ENCODE measurements around the gene FRMPD4.

The FRMPD4 gene

DNA sequence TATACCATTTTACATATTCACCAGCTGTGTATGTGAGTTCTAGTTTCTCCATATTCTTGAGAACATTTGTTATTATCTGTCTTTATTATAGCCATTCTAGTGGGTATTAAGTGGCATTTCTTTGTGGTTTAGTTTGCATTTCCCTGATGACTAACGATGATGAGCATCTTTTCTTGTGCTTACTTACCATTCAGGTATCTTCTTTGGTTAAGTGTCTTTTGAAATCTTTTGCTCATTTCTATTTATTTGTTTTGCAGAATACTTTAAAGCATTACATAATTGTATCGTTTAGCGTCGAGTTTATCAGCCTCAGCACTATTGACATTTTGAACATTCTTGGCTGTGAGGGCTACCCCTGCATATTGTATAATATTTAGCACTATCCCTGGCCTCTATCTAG lies 85.4 kb downstream of the FRMPD4 start:
- no peak for DNase-seq

DNA sequence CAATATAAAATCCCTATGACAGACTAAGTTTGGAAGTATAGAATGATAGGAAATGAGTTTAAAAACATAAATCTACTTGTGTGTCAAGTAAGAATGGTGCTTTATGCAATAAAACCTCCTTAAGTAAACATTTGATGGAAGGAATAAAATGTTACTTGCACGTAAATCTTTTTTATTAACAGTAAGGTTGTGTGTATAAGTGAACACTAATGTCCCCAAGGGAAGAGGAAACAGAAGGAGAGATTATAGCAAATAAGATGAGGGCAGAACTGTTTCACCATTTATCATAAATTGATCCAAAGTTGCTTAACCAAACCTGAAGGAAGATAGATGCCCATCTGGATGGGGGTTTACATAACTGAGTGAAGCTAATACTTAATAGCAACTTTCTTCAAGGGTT lies 86.8 kb downstream of the FRMPD4 start:
- no peak for DNase-seq

DNA sequence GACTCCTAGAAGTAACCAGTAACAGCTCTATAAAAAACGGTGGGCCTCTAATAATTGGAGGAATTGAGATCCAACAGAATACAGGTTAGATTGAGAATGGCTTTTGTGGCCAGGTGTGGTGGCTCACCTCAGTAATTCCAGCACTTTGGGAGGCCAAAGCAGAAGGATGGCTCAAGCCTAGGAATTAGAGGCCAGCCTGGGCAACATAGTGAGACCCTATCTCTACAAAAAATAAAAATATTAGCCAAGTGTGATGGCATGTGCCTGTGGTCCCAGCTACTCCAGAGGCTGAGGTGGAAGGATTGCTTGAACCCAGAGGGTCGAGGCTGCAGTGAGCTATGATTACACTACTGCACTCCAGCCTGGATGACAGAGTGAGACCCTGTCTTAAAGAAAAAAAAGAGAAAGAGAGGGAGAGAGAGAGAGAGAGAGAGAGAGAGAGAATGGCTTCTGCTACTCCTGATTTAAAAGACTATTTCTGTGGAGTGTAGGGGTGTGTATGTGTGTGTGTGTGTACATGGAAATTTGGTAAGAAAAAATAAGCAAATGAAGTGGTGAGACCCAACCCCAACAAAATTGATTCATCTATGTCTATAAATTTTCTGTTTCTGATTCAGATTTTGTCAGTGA lies 89.3 kb downstream of the FRMPD4 start:
- no peak for DNase-seq

DNA sequence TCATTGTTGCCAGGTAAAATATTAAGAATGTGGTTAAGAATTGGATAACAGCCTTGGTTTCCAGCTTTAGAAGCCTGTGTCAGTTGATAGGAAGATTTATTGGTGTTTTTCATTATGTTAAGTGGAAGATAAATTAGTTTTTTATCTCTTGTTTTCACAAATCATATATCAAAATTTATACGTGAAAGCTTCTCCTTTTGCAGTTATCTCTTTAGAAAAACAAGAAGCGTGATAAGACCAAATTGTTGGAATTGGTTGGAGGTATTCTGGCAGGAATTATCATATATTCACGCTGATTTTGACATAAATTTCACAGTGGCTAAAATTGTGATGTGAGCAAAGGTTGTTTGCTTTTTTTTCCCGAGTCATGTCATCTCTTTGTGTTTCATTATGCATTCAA lies 90.6 kb downstream of the FRMPD4 start:
- no peak for DNase-seq

DNA sequence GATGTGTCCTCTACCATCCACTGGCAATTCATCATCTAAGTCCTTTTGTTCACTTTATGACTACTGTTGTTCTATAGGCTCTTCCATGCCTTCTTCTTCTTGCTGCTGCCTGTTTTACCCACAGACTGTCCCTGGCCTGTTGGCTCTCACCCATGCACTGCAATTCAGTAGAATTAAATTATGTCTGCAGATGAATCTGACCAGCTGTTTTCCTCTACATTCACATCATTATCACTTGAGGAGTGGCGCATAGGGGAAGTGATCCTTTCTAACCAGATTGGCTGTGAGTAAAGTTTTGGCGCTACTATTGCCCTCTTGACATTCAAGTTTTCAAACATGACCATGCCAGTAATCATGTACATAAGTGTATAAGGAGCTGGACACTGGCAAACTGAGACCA lies 91.7 kb downstream of the FRMPD4 start:
- no peak for DNase-seq

DNA sequence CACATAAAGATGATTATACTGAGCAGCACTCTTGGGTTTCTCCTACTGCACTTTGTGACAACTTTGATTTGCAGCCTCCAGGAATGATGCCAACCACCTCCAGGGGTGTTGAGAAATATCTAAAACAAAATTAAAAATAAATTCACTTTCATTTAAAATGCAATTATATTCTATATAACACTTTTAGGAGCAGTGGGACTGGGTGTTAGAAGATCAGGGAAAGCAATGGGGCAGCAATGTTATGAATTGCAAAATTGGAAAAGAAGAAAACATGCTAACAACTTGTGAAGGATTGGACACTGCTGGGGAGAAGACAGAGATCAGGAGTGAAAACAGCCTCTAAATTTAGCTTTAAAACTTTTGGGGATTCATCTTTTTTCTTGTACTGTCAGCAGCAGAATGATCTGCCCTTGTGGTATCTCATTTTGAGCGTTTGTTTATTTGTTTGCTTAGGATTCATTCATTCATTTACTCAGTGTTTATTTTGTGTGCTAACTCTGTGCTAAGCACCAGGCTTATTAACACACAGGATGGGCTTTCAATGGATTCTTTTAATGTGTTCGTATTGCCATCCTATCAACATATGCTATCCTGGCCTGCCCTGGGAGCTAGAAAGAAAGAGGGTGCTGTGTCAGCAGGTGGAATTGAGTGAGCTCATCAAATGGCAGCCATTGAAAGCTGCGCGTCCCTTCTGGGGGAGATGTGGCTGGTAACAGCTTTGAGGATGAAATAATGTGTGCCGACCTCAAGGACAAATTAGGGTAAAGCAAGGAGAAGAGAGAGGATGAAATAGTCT lies 96.5 kb downstream of the FRMPD4 start:
- DNase-seq: no peak

DNA sequence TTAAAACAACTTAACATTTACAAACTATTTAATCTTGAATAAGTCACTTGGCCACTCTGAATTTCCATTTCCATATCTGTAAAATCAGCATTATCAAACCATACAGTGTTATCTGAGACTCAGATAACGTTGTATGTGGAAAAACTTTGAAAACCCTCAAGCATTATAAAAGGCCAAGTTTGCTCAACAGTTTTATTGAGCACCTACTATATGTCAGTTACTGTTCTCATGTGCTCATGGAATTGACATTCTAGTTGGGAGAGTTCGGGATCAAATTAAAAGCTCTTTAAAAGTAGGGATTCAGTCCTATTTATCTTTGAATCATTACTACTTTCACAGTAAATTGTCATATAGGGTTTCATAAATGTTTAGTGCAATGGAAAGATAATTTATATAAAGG lies 97.9 kb downstream of the FRMPD4 start:
- no peak for DNase-seq

DNA sequence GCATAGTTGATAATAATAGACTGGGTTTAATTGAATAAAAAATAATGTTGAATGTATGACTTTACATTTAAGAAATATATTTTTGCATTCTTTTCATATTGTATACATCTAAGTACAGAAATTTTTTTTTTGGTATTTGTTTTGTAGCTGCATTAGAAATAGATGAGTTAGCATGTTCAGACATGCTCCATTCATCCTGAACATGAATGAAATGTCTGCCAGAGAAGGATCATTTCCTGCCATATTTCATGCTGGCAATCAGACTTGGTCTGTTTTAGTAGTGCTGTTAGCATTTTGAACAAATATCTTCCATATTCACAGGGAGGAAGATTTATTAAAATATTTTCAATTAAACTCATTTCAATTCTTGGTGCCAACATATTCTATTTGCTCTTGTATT lies 98.9 kb downstream of the FRMPD4 start:
- no peak for DNase-seq

DNA sequence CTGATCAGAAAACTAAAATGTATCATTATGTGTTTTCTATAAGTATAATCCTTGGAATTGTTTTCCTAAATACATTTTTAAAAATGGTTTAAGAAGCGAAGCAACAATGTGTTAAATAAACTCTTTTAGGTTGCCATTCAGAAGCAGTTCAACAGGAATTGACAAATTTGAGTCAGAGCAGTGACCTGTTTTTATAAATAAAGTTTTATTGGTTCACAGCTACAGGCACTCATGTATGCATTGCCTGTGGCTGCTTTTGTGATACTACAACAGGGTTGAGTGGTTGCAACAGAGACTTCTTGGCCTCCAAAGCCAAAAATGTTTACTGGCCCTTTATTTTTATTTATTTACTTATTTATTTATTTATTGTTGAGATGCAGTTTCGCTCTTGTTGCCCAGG lies 99.5 kb downstream of the FRMPD4 start:
- no peak for DNase-seq

DNA sequence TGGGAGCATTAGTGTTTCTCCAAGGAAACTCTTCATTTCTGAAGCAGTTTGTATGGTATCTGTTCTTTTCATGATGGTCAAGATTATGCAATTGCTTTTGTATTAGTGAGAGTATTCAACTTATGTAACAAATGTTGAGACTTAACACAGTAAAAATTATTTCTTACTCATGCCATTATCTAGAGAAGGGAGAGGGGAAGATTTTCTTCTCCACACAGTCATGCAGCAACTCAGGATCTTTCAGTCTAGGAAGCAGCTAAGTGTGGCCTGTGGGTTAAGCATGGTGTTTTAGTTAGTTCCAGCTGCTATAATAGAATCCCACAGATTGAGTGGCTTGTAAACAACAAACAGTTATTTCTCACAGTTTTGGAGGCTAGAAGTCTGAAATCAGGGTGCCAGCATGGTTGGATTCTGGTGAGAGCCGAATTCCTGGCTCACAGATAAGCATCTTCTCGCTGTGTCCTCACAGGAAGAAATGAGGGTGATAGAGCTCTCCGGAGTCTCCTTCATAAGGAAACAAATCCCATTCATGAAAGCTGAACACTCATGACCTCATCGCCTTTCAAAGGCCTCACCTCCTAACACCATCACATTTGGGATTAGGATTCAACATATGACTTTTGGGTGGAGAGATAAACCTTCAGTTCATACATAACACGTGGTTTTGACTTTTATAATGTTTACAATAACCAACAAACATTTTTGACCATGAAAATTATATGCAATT lies 101.2 kb downstream of the FRMPD4 start:
- no peak for DNase-seq

DNA sequence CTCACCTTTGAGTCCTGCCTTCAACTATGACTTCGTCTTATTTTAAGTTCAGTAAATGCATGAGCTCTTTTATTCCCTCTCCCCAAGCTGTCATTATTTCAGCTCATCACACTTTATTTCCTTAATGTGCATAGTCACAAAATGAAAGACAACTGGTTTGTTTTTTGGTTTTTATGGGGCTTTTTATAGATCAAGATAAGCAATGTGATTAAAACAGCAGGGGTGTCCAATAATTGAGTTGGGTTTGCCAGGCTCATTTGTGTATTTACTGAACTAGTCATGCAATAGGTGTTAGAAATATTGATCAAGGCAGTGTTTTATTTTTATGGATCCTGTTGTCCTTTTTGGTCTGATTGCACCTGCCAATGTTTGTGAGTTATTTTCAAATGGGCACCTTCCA lies 102.2 kb downstream of the FRMPD4 start:
- DNase-seq: no peak

DNA sequence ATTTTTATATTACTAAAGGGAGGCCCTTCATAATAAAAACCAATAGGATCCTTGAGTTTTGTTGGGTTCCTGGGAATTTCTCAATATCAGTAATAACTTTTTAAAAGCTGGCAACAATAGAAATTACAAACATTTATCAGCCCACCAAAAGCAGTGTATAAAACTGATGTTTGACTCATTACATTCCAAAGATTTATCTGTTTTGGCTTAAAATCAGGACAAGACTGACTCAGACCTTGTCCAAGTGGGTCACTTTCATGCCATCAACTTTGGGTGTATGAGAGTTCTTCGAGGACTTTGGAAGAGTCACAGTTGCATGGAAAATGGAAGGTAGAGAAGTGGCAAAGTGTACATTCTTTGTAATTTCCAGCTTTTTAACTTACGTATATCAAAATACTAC lies 102.8 kb downstream of the FRMPD4 start:
- no peak for DNase-seq

DNA sequence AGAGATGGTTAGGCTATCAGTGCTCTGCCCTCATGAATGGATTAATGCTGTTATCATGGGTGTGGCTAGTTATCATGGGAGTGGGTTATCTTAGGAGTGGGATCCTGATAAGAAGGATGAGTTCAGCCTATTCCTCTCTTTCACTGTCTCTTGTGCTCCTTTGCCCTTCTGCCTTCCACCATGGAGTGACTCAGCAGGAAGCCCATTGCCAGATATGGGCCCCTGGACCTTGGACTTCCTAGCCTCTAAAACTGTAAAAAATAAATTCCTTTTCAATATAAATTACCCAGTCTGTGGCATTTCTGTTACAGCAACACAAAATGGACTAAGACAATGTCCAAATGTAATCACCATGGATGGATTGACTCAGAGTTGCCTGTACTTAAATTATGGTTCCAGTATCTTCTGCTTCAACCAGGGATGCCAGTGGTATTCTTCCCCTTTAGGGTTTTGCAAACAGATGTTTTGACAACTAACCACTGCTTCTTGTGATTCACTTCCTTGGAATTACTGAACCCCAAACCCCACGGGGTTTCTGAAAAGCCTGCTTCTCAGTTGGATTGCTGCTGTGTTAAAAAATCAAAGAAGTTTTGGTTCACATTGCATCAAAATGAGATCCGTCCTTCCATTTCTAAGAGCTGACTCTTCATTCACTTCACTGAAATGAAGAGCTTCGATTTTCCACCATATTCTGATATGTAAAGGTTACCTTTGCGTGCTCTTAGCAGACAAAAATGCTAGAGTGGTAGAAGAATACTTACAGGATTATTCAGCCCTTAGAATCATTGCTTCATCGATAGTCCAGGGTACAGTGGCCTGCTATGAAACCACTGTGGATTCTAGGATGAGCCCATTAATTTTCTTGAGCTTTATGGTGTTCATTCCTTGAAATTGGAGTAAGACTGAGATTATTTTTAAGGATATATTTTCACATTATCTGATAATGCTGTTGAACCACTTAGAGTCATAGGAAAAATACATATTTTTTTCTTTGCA lies 107.7 kb downstream of the FRMPD4 start:
- DNase-seq: no peak

DNA sequence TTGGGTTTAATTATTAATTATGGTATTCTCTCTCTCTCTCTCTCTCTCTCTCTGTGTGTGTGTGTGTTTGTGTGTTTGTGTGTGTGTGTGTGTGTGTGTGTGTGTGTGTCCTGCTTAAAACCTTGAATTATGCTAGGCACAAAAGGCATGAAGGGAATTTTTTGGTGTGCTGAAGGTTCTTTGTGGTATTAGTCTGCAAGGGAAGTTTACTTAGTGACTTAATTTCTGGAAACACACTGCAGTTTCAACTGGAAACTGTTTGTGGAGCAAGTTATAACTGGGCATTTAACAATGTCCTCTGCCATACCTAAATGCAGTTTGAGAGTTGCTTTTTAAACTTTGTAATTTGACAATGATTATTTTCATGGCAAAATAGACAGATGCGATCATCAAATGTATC lies 111.7 kb downstream of the FRMPD4 start:
- DNase-seq: no peak

DNA sequence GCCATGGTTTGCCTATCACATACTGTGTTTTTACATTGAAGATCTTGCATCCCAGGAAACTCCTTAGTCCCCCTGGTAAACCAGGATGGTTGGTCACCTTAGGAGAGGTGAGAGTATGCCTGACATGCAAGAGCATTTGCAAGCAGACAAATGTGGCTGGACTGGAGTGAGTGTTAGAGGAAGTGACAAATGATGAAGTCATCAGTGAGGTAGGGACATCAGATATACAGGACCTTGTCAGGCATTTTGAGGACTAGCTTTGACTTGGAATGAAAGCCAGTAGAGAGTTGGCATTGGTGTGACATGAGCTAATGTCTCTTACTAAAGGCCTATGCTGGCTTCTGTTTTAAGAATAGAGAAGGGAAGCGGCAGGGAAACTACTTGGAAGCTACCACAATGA lies 124.9 kb downstream of the FRMPD4 start:
- DNase-seq: no peak

DNA sequence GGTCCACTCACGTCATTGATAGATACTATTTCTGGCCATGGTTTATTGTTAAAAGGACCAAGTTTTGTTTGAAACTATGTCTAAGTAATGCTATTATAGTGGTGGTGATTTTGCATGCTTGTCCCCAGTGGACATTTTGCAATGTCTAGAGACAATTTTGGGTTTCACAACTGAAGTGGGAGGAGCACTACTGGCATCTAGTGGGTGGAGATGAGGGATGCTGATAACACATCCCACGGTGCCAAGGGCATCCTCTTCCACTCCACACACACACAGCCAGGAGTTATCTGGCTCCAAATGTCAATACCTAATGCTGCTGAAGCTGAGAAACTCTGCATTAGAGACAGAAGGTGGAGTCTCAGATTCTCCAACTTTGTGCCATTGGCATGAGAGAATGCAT lies 131.2 kb downstream of the FRMPD4 start:
- DNase-seq: no peak

DNA sequence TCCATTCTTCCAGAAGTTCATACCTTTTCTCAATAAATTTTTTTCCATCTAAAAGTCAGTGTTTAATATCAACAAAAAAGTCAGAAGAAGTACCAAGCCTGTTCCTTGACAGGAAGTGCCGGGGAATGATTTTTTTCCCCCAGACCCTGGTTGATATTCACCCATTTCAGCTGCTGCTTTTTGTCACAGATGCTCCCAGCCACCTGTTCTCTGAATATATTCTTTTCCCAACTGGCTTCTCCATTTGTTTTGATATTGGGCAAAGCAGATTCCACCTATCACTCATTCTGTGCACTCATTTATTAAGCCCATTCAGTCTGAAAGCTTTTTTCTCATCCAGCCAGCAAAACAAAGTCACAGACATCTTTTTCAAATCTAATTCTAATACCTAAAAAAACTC lies 139.9 kb downstream of the FRMPD4 start:
- DNase-seq: no peak

DNA sequence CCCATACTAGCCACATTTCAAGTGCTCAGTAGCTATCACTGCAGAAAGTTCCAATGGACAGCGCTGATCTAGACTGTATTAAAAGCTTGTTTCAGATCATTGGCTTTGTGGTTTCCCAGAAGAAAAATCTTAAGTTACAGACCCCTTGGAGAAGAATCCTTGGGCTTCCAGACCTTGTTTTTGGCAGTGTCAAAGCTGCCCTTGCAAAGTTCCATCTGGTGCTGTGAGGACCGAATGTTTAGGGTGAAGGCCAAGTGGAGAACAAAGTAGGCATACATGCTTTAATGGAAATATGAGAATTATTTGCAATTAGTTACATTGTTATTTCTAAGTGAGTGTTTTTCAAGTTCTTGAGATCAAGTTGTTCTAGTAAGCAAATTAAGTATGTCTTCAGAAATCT lies 144.7 kb downstream of the FRMPD4 start:
- DNase-seq: no peak

DNA sequence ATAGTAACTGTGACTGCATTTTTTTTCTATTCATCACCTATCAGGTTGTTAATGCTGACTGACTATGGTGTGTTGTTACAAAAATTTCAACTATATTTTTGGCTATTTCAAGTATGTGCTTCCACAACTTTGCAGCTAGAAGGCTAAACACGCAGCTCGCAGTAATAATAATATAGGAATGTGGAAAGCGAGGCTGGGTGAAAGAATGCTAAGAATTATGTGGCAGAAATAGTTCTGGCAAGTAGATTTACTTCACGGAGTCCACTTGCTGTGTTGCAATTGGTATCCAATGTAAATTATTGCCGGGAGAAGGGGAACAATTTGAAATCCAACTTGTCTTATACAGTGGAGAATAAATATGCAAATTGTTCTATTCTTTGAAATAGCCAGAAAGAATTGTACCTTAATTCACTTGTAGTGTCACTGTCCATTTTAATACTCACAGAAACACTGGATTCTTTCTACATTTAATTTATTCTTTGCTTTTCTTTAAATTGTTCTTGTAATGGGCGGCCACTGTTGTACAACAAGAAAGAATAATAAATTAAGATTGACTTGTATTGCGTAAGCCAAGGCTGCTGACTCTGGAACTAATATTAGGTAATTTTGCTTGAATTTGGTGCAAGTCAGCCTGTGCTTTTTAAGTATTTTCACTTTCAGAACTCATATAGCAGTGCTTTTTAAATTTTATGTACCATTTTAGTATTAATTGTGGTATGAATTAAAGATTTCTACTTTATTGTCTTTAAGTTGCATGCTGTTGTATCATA lies 154.9 kb downstream of the FRMPD4 start:
- no peak for DNase-seq

DNA sequence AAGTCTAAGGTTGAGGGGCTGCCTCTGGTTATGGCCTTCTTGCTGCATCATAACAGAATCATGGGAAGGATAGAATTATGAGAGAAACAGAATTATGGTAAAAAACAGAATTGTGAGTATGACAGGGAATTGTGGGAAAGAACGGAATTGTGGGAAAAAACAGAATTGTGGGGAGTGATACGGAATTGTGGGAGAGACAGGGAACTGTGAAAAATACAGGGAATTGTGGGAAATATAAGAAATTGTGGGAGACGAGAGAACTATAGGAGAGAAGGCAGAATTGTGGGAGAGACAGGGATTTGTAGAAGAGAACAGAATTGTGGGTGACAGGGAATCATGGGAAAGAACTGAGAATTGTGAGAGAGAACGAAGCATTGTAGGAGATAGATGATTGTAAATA lies 159.1 kb downstream of the FRMPD4 start:
- DNase-seq: no peak

DNA sequence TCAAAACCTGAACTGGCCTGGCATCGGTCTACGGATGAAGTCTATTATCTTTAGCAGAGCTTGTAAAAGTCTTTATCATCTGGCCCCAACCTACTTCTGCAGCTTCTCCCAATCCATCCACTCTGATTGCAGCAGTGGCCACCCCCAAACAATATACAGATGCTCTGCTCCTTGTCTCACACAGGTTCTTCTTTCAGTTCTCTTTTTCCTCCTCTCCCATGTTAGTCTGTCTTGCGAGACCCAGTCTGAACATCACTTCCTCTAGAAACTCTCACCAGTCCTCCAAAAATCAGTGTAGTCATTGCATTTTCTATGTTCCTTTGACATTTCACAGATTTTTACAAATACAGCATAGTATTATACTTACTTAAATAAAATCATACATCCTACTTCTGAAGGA lies 163.0 kb downstream of the FRMPD4 start:
- no peak for DNase-seq

DNA sequence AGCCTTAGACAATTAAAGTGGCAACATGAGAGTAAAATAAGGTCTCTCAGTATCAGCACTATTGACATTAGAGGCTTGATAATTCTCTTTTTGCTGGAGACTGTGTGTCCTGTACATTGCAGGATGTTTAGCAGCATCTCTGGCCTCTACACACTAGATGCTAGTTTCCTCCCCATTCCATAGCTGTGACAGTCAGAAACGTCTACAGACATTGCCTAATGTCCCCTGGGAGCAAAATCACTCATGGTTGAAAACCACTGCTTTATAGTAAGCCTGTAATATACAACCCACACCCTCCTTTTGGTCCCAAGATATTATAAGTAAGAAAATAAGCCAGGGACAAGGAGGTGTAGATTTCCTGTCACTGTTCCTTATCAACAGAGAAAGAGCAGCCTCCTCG lies 166.0 kb downstream of the FRMPD4 start:
- DNase-seq: no peak

Data from T-helper 2 cell (primary cell).